ENCODE measurements around the gene TMEM150A. TPM values are rescaled to one million over a fixed set of nuclear protein-coding genes. Genes with fewer than 3 reads are reported as not detected.
"Not testable (repeated sequence)": the region's sequence is repeated elsewhere in the genome, so short reads cannot be mapped to it uniquely, and the experiment has no call there.

TMEM150A gene
- polyA plus RNA-seq, 1 donor: 40.9 TPM

- Histone ChIP-seq H3K4me3 (ENCODE audit: low read length) (no peak overlapping the region), H3K9me3 (ENCODE audit: control insufficient read depth, low read depth, low read length) (no peaks in the 10 kb centered on the region), H3K27ac (ENCODE audit: low read length) (no peak overlapping the region), H3K4me1 (ENCODE audit: control insufficient read depth, insufficient read depth, low read length) (peaks cover 27% of the 10 kb centered on the region), H3K36me3 (ENCODE audit: control insufficient read depth, insufficient read depth, low read length) (no peaks in the 10 kb centered on the region), H3K27me3 (ENCODE audit: control insufficient read depth, insufficient read depth, low read length) (peaks cover 4% of the 10 kb centered on the region)
- 97% methylated on average over 3 of the region's 8 CpGs for WGBS (ENCODE audit: insufficient coverage, low lambda C conversion rate)
- DNase-seq: no peak
Observed at GRCh38 chr2:85575739-85576138, 26.8 kb downstream of the TMEM150A start.

- Histone ChIP-seq H3K9me3 (ENCODE audit: control insufficient read depth, low read depth, low read length) (no peaks in the 10 kb centered on the region), H3K4me1 (ENCODE audit: control insufficient read depth, insufficient read depth, low read length) (no peaks in the 10 kb centered on the region), H3K36me3 (ENCODE audit: control insufficient read depth, insufficient read depth, low read length) (no peaks in the 10 kb centered on the region), H3K4me3 (ENCODE audit: low read length) (no peak overlapping the region), H3K27me3 (ENCODE audit: control insufficient read depth, insufficient read depth, low read length) (no peaks in the 10 kb centered on the region), H3K27ac (ENCODE audit: low read length) (no peak overlapping the region)
- WGBS (ENCODE audit: insufficient coverage, low lambda C conversion rate): no CpG with 5 or more reads among the region's 4 CpGs
- no peak for DNase-seq
Observed at GRCh38 chr2:85566265-85566664, 36.2 kb downstream of the TMEM150A start.

GRCh38 chr2:85564144-85564563, 38.3 kb downstream of the TMEM150A start:
- Histone ChIP-seq H3K27me3 (ENCODE audit: control insufficient read depth, insufficient read depth, low read length) (no peaks in the 10 kb centered on the region), H3K36me3 (ENCODE audit: control insufficient read depth, insufficient read depth, low read length) (no peaks in the 10 kb centered on the region), H3K27ac (ENCODE audit: low read length) (no peak overlapping the region), H3K9me3 (ENCODE audit: control insufficient read depth, low read depth, low read length) (no peaks in the 10 kb centered on the region), H3K4me3 (ENCODE audit: low read length) (no peak overlapping the region), H3K4me1 (ENCODE audit: control insufficient read depth, insufficient read depth, low read length) (no peaks in the 10 kb centered on the region)
- no CpG with 5 or more reads among the region's 5 CpGs for WGBS (ENCODE audit: insufficient coverage, low lambda C conversion rate)
- DNase-seq: no peak

GRCh38 chr2:85561280-85562212, 41.0 kb downstream of the TMEM150A start, which contains the start of gene GGCX:
Gene GGCX (minus strand): TSS chr2:85561493. CDS start chr2:85561428, 65 bp downstream.
- H3K4me3 ChIP-seq (ENCODE audit: low read length): peak within 1 kb of the TSS; percentile 80
- peak; percentile 96 to 98 for DNase-seq
- 28% methylated on average over 3 of the region's 64 CpGs for WGBS (ENCODE audit: insufficient coverage, low lambda C conversion rate)
- peaks cover 16% of the 10 kb centered on the region for H3K36me3 ChIP-seq (ENCODE audit: control insufficient read depth, insufficient read depth, low read length)
- H3K27me3 ChIP-seq (ENCODE audit: control insufficient read depth, insufficient read depth, low read length): no peaks in the 10 kb centered on the region
- H3K9me3 ChIP-seq (ENCODE audit: control insufficient read depth, low read depth, low read length): no peaks in the 10 kb centered on the region
- H3K4me1 ChIP-seq (ENCODE audit: control insufficient read depth, insufficient read depth, low read length): no peaks in the 10 kb centered on the region
- H3K27ac ChIP-seq (ENCODE audit: low read length): peak within 1 kb of the TSS; percentile 91

- DNase-seq: no peak
- no peaks in the 10 kb centered on the region for H3K9me3 ChIP-seq (ENCODE audit: control insufficient read depth, low read depth, low read length)
- H3K4me3 ChIP-seq (ENCODE audit: low read length): peak overlapping the region; percentile 80
- H3K27ac ChIP-seq (ENCODE audit: low read length): peak overlapping the region; percentile 91
- no CpG with 5 or more reads among the region's 14 CpGs for WGBS (ENCODE audit: insufficient coverage, low lambda C conversion rate)
- peaks cover 19% of the 10 kb centered on the region for H3K36me3 ChIP-seq (ENCODE audit: control insufficient read depth, insufficient read depth, low read length)
- no peaks in the 10 kb centered on the region for H3K4me1 ChIP-seq (ENCODE audit: control insufficient read depth, insufficient read depth, low read length)
- H3K27me3 ChIP-seq (ENCODE audit: control insufficient read depth, insufficient read depth, low read length): no peaks in the 10 kb centered on the region
Observed at GRCh38 chr2:85560812-85561279, 41.7 kb downstream of the TMEM150A start.

GRCh38 chr2:85560403-85560726, 42.1 kb downstream of the TMEM150A start:
- Histone ChIP-seq H3K36me3 (ENCODE audit: control insufficient read depth, insufficient read depth, low read length) (peaks cover 23% of the 10 kb centered on the region), H3K4me3 (ENCODE audit: low read length) (peak overlapping the region; percentile 80)
- WGBS (ENCODE audit: insufficient coverage, low lambda C conversion rate): no CpG with 5 or more reads among the region's 12 CpGs
- not testable (repeated sequence) for DNase-seq; H3K9me3 ChIP-seq (ENCODE audit: control insufficient read depth, low read depth, low read length); H3K27ac ChIP-seq (ENCODE audit: low read length); H3K4me1 ChIP-seq (ENCODE audit: control insufficient read depth, insufficient read depth, low read length); H3K27me3 ChIP-seq (ENCODE audit: control insufficient read depth, insufficient read depth, low read length)

GRCh38 chr2:85558160-85558559, 44.3 kb downstream of the TMEM150A start:
- peaks cover 43% of the 10 kb centered on the region for H3K36me3 ChIP-seq (ENCODE audit: control insufficient read depth, insufficient read depth, low read length)
- no CpG with 5 or more reads among the region's 1 CpG for WGBS (ENCODE audit: insufficient coverage, low lambda C conversion rate)
- H3K9me3 ChIP-seq (ENCODE audit: control insufficient read depth, low read depth, low read length): no peaks in the 10 kb centered on the region
- no peak overlapping the region for H3K4me3 ChIP-seq (ENCODE audit: low read length)
- no peak overlapping the region for H3K27ac ChIP-seq (ENCODE audit: low read length)
- H3K27me3 ChIP-seq (ENCODE audit: control insufficient read depth, insufficient read depth, low read length): no peaks in the 10 kb centered on the region
- no peaks in the 10 kb centered on the region for H3K4me1 ChIP-seq (ENCODE audit: control insufficient read depth, insufficient read depth, low read length)
- no peak for DNase-seq

GRCh38 chr2:85557130-85557529, 45.4 kb downstream of the TMEM150A start:
- no peaks in the 10 kb centered on the region for H3K9me3 ChIP-seq (ENCODE audit: control insufficient read depth, low read depth, low read length)
- WGBS (ENCODE audit: insufficient coverage, low lambda C conversion rate): 86% methylated on average over 1 of the region's 5 CpGs
- no peaks in the 10 kb centered on the region for H3K27me3 ChIP-seq (ENCODE audit: control insufficient read depth, insufficient read depth, low read length)
- H3K27ac ChIP-seq (ENCODE audit: low read length): no peak overlapping the region
- H3K36me3 ChIP-seq (ENCODE audit: control insufficient read depth, insufficient read depth, low read length): peaks cover 53% of the 10 kb centered on the region
- no peak for DNase-seq
- H3K4me3 ChIP-seq (ENCODE audit: low read length): no peak overlapping the region
- H3K4me1 ChIP-seq (ENCODE audit: control insufficient read depth, insufficient read depth, low read length): no peaks in the 10 kb centered on the region

GRCh38 chr2:85554980-85555612, 47.4 kb downstream of the TMEM150A start:
- no peaks in the 10 kb centered on the region for H3K4me1 ChIP-seq (ENCODE audit: control insufficient read depth, insufficient read depth, low read length)
- WGBS (ENCODE audit: insufficient coverage, low lambda C conversion rate): 60% methylated on average over 1 of the region's 3 CpGs
- H3K27ac ChIP-seq (ENCODE audit: low read length): no peak overlapping the region
- no peaks in the 10 kb centered on the region for H3K9me3 ChIP-seq (ENCODE audit: control insufficient read depth, low read depth, low read length)
- no peak for DNase-seq
- no peak overlapping the region for H3K4me3 ChIP-seq (ENCODE audit: low read length)
- H3K27me3 ChIP-seq (ENCODE audit: control insufficient read depth, insufficient read depth, low read length): no peaks in the 10 kb centered on the region
- peaks cover 72% of the 10 kb centered on the region for H3K36me3 ChIP-seq (ENCODE audit: control insufficient read depth, insufficient read depth, low read length)

- Histone ChIP-seq H3K36me3 (ENCODE audit: control insufficient read depth, insufficient read depth, low read length) (peaks cover 77% of the 10 kb centered on the region), H3K27me3 (ENCODE audit: control insufficient read depth, insufficient read depth, low read length) (no peaks in the 10 kb centered on the region), H3K27ac (ENCODE audit: low read length) (no peak overlapping the region), H3K9me3 (ENCODE audit: control insufficient read depth, low read depth, low read length) (no peaks in the 10 kb centered on the region), H3K4me1 (ENCODE audit: control insufficient read depth, insufficient read depth, low read length) (no peaks in the 10 kb centered on the region), H3K4me3 (ENCODE audit: low read length) (no peak overlapping the region)
- no CpG with 5 or more reads among the region's 6 CpGs for WGBS (ENCODE audit: insufficient coverage, low lambda C conversion rate)
- no peak for DNase-seq
Observed at GRCh38 chr2:85553184-85553583, 49.3 kb downstream of the TMEM150A start.
